MM.1S (cell line): ENCODE measurements around the gene SLC26A11.

Experiments used
- DNase-seq: peaks from one replicate; pipeline ENCODE4 v3.0.0-alpha.2; 2015
- H2AFZ ChIP-seq: fragments of 300-600 bp; sonication (generic); 2 replicates; pipeline ENCODE4 v1.6.0; 2016; ENCODE audit warnings: antibody characterized with exemption, low read length
- H3F3A ChIP-seq: fragments of 300-600 bp; sonication (generic); 2 replicates; pipeline ENCODE4 v1.6.1; 2016; ENCODE audit warnings: mild to moderate bottlenecking, antibody characterized with exemption, low read length, moderate library complexity, mixed read lengths; ENCODE audit not compliant: insufficient read depth
- H3K27ac ChIP-seq: fragments of 300-600 bp; sonication (generic); 2 replicates; pipeline ENCODE4 v1.5.1; 2016; ENCODE audit warnings: mild to moderate bottlenecking, low read length
- H3K27me3 ChIP-seq: fragments of 300-600 bp; sonication (generic); replicated peaks from 2 replicates; pipeline ENCODE4 v1.6.0; 2016; ENCODE audit warnings: low read length; ENCODE audit not compliant: insufficient read depth
- H3K36me3 ChIP-seq: fragments of 300-600 bp; sonication (generic); replicated peaks from 2 replicates; pipeline ENCODE4 v1.6.1; 2016; ENCODE audit warnings: mild to moderate bottlenecking, low read length, mixed read lengths; ENCODE audit not compliant: insufficient read depth
- H3K4me1 ChIP-seq: fragments of 300-600 bp; sonication (generic); 2 replicates; pipeline ENCODE4 v1.6.1; 2016; ENCODE audit warnings: low read length, mixed read lengths
- H3K4me2 ChIP-seq: fragments of 300-600 bp; sonication (generic); 2 replicates; pipeline ENCODE4 v1.6.0; 2016; ENCODE audit warnings: low read depth, low read length
- H3K4me3 ChIP-seq: fragments of 300-600 bp; sonication (generic); 2 replicates; pipeline ENCODE4 v1.5.1; 2016; ENCODE audit warnings: low read length, mixed read lengths
- H3K79me2 ChIP-seq: fragments of 300-600 bp; sonication (generic); 2 replicates; pipeline ENCODE4 v1.6.1; 2016; ENCODE audit warnings: mixed run types, low read length, mixed read lengths
- H3K9ac ChIP-seq: fragments of 300-600 bp; sonication (generic); 2 replicates; pipeline ENCODE4 v1.6.1; 2016; ENCODE audit warnings: low read length, mixed read lengths
- H3K9me2 ChIP-seq: fragments of 300-600 bp; sonication (generic); replicated peaks from 2 replicates; pipeline ENCODE4 v1.6.1; 2016; ENCODE audit warnings: mild to moderate bottlenecking, low read length, mixed read lengths; ENCODE audit not compliant: insufficient read depth
- H3K9me3 ChIP-seq: fragments of 300-600 bp; sonication (generic); replicated peaks from 2 replicates; pipeline ENCODE4 v1.6.1; 2016; ENCODE audit warnings: mild to moderate bottlenecking, low read length, mixed read lengths; ENCODE audit not compliant: insufficient read depth
- H4K20me1 ChIP-seq: fragments of 300-600 bp; sonication (generic); 2 replicates; pipeline ENCODE4 v1.6.1; 2016; ENCODE audit warnings: mild to moderate bottlenecking, low read length, moderate library complexity, mixed read lengths; ENCODE audit not compliant: insufficient read depth
- EZH2 ChIP-seq: fragments of 300-600 bp; sonication (generic); optimal IDR thresholded peaks from 2 replicates; pipeline ENCODE3; 2017; ENCODE audit warnings: low read depth, mild to moderate bottlenecking, antibody characterized with exemption, low read length, mixed read lengths
- EZH2phosphoT487 ChIP-seq: fragments of 300-600 bp; sonication (generic); IDR thresholded peaks from 2 replicates; pipeline ENCODE4 v1.6.1; 2018; ENCODE audit warnings: antibody characterized with exemption, low read length
- TF ChIP-seq, protein P1 (sequence below): fragments of 300-600 bp; sonication (generic); IDR thresholded peaks from 2 replicates; pipeline ENCODE4 v1.5.1; 2016; ENCODE audit warnings: antibody characterized with exemption, low read length, mixed read lengths

Gene SLC26A11

DNA sequence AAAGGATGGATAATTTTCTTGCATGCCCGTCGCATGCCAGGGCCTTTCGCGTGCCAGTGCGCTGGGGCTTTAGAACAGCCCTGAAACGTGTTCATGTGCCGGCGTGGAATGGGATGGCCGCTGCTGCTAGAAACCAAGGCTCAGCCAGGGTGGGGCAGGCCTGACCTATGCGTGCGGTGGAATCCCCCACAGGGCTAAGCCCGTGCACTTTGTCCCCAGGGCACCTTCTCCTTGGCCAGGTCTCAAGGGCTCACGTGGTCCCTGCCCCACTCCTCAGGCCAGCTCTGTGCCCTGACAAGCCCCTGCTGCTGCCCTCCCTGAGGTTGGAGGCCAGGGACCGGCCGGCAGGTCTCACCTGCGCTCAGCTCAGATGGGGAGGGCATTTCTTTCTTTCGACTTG, 27.3 kb downstream of the SLC26A11 start:
- no peak overlapping the region for H3K4me2 ChIP-seq
- H3K27ac ChIP-seq: no peak overlapping the region
- H3K9ac ChIP-seq: no peak overlapping the region
- no peaks in the 10 kb centered on the region for H3K9me3 ChIP-seq
- H3K79me2 ChIP-seq: no peaks in the 10 kb centered on the region
- H3F3A ChIP-seq: no peaks in the 10 kb centered on the region
- TF ChIP-seq EZH2 (no peak), EZH2phosphoT487 (no peak)
- TF ChIP-seq, protein P1, sequence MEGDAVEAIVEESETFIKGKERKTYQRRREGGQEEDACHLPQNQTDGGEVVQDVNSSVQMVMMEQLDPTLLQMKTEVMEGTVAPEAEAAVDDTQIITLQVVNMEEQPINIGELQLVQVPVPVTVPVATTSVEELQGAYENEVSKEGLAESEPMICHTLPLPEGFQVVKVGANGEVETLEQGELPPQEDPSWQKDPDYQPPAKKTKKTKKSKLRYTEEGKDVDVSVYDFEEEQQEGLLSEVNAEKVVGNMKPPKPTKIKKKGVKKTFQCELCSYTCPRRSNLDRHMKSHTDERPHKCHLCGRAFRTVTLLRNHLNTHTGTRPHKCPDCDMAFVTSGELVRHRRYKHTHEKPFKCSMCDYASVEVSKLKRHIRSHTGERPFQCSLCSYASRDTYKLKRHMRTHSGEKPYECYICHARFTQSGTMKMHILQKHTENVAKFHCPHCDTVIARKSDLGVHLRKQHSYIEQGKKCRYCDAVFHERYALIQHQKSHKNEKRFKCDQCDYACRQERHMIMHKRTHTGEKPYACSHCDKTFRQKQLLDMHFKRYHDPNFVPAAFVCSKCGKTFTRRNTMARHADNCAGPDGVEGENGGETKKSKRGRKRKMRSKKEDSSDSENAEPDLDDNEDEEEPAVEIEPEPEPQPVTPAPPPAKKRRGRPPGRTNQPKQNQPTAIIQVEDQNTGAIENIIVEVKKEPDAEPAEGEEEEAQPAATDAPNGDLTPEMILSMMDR: no peak
- H3K4me3 ChIP-seq: no peak overlapping the region
- no peak for DNase-seq
- H3K36me3 ChIP-seq: no peaks in the 10 kb centered on the region
- H3K27me3 ChIP-seq: no peaks in the 10 kb centered on the region
- H2AFZ ChIP-seq: no peak overlapping the region
- H3K9me2 ChIP-seq: no peaks in the 10 kb centered on the region
- no peaks in the 10 kb centered on the region for H3K4me1 ChIP-seq
- H4K20me1 ChIP-seq: no peaks in the 10 kb centered on the region

DNA sequence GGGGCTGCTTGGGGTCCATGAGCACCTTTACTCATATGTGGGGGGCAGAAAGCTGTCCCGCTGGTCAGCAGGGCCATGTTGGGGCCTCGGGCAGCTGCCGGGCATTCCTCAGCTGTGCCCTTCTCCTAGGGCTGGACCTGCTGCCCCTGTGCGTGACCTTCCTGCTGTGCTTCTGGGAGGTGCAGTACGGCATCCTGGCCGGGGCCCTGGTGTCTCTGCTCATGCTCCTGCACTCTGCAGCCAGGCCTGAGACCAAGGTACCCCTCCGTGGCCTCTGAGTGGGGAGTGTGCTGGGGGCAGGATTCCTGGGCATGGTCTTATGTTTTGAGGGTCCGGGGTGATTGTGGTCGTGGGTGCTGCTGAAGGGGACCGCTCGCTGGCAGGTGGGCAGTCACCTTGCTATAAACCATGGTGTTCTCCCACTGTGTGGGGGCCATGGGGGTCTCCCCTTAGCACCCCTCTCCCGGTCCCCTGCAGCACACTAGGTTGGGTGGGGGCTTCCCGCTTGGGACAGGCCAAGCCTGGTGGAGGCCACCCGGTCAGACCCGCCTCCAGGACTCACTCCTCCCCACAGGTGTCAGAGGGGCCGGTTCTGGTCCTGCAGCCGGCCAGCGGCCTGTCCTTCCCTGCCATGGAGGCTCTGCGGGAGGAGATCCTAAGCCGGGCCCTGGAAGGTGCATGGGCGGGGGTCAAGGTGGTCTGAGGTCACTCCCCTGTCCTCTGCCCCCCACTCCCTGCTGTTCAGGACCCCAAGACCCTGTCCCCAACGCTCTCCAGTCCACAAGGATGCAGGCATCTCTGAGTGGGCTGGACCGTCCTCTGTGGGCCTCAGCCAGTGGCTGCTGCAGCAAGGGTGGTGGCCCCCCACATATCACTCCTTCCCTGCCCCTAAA, 28.0 kb downstream of the SLC26A11 start:
- no peak overlapping the region for H3K9ac ChIP-seq
- no peak overlapping the region for H2AFZ ChIP-seq
- H3F3A ChIP-seq: no peaks in the 10 kb centered on the region
- DNase-seq: no peak
- H3K4me3 ChIP-seq: no peak overlapping the region
- no peak overlapping the region for H3K27ac ChIP-seq
- no peaks in the 10 kb centered on the region for H3K27me3 ChIP-seq
- no peaks in the 10 kb centered on the region for H4K20me1 ChIP-seq
- no peak for TF ChIP-seq EZH2phosphoT487
- no peak for TF ChIP-seq EZH2
- TF ChIP-seq, protein P1: no peak
- H3K9me2 ChIP-seq: no peaks in the 10 kb centered on the region
- H3K4me2 ChIP-seq: no peak overlapping the region
- no peaks in the 10 kb centered on the region for H3K9me3 ChIP-seq
- no peaks in the 10 kb centered on the region for H3K4me1 ChIP-seq
- H3K36me3 ChIP-seq: no peaks in the 10 kb centered on the region
- no peaks in the 10 kb centered on the region for H3K79me2 ChIP-seq

DNA sequence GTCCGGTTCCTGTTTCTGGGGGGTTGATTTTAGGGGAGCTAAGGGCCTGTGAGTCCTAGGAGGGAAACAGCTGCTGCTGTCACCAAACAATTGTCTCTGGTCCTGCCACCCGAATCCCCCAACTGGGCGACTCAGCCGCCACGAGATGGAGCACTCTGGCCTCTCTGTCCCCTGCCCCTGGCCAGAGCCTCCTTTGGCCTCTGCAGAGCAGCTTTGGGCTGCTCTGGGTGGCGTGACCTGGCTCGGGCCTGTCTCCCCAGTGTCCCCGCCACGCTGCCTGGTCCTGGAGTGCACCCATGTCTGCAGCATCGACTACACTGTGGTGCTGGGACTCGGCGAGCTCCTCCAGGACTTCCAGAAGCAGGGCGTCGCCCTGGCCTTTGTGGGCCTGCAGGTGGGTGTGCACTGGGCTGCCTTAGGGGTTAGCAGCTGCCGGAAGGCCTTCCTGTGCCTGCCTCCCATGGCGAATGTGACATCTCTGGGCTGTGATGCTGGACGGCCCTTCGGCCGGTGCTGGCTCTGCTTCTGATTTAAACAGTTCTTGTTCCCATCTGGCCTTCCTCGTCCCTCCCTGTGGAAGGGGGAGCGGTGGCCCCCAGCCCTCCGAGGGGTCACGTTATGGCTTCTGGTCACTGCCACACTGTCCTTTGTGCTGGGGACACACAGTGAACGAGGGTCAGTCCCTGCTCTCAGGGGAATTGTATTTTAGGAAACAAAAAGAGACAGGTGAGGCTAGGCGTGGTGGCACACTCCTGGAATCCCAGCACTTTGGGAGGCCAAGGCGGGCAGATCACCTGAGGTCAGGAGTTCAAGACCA, 28.9 kb downstream of the SLC26A11 start:
- no peaks in the 10 kb centered on the region for H3K79me2 ChIP-seq
- no peaks in the 10 kb centered on the region for H4K20me1 ChIP-seq
- no peak overlapping the region for H3K4me3 ChIP-seq
- DNase-seq: no peak
- H3K27me3 ChIP-seq: no peaks in the 10 kb centered on the region
- no peaks in the 10 kb centered on the region for H3K9me3 ChIP-seq
- no peak overlapping the region for H3K9ac ChIP-seq
- H3F3A ChIP-seq: no peaks in the 10 kb centered on the region; the same call in 1 of the 2 replicates
- TF ChIP-seq EZH2: no peak
- H3K36me3 ChIP-seq: no peaks in the 10 kb centered on the region
- H2AFZ ChIP-seq: no peak overlapping the region
- no peak overlapping the region for H3K27ac ChIP-seq
- H3K4me2 ChIP-seq: no peak overlapping the region
- H3K9me2 ChIP-seq: no peaks in the 10 kb centered on the region
- H3K4me1 ChIP-seq: no peaks in the 10 kb centered on the region
